ENCODE data around the gene ADAMTS12. TPM values are rescaled to one million over a fixed set of nuclear protein-coding genes. Genes with fewer than 3 reads are reported as not detected.

Gene ADAMTS12
- total RNA-seq, 1 experiment from 2014 or later: 6.2 TPM

DNA sequence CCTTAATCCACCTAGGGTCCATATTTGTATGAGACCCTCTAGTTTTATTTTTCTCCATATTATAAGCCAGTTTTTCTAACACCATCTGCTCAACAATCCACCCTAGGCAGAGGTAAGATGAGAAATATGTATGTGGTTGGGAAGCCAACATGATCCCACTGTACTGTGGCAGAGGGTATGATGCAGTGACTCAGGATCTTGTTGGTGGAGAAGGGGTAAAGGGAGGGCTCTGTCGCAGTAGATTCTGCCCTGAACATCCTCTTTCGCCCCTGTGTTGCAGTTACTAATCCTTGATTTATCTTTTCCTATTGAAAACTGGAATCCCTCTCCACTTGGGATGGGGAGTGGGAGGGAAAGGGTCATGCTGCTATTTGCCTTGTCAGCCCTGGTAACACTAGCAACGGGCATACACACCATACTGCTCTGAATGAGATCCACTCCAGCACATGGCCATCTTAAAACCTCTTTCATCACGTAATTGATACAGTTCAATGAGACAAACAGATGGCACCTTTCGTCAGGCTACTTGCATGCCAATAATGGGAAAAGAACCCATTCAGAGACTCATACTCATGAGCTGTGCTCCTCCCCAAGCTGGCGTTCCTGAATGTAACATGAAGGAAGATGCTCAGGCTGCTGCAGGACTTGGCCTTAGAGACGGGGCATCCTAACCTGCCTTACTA is 63.0 kb downstream of the ADAMTS12 start:
- no peak overlapping the region for H3K4me3 Mint-ChIP-seq
- Histone ChIP-seq H3K79me1 (ENCODE audit: insufficient read depth, low read depth, low read length, poor library complexity, severe bottlenecking) (no peaks in the 10 kb centered on the region), H3K27me3 (ENCODE audit: insufficient read depth, low read length) (no peaks in the 10 kb centered on the region), H2BK12ac (ENCODE audit: insufficient read length, low read depth, low read length) (no peak overlapping the region), H4K5ac (ENCODE audit: insufficient read length, low read depth, low read length) (no peak overlapping the region), H3K4me1 (ENCODE audit: insufficient read depth, low read length) (peaks cover 7% of the 10 kb centered on the region), H3K23me2 (ENCODE audit: insufficient read length, low read depth, low read length, poor library complexity, severe bottlenecking) (no peaks in the 10 kb centered on the region), H4K91ac (ENCODE audit: insufficient read length, low read depth, low read length) (no peak overlapping the region), H3K56ac (ENCODE audit: insufficient read length, low read depth, low read length) (no peak overlapping the region), H3K18ac (ENCODE audit: insufficient read length, low read depth, low read length) (no peak overlapping the region), H2BK120ac (ENCODE audit: low read depth, low read length, poor library complexity, severe bottlenecking) (no peak overlapping the region), H4K8ac (replicated peaks; ENCODE audit: insufficient read length, low read depth, low read length) (no peak overlapping the region), H3T11ph (ENCODE audit: low read length) (no peak overlapping the region), H3K9ac (ENCODE audit: extremely low read depth, insufficient read length, low read length) (no peak overlapping the region), H2BK20ac (ENCODE audit: low read depth, low read length, poor library complexity, severe bottlenecking) (no peak overlapping the region), H3K14ac (ENCODE audit: insufficient read depth, low read length) (no peak overlapping the region), H2AK5ac (ENCODE audit: insufficient read length, low read length) (no peak overlapping the region), H2BK5ac (ENCODE audit: insufficient read length, low read length) (no peak overlapping the region), H3K23ac (ENCODE audit: insufficient read length, low read depth, low read length) (no peak overlapping the region), H3K9me3 (ENCODE audit: control insufficient read depth, low read depth, low read length) (no peaks in the 10 kb centered on the region), H4K20me1 (ENCODE audit: control insufficient read depth, insufficient read depth, insufficient read length) (no peaks in the 10 kb centered on the region), H2AFZ (ENCODE audit: low read length) (no peak overlapping the region), H3K4ac (ENCODE audit: low read depth, low read length) (no peak overlapping the region), H3K4me2 (ENCODE audit: insufficient read depth, insufficient read length, low read length) (no peak overlapping the region), H3K79me2 (ENCODE audit: insufficient read depth, low read length) (0 out of 2 replicates have a peak, but pooled peaks cover 2% of the 10 kb centered on the region), H2BK15ac (ENCODE audit: low read depth, low read length) (no peak overlapping the region), H3K27ac (ENCODE audit: insufficient read length, low read depth, low read length) (no peak overlapping the region)
- H3K9me3 Mint-ChIP-seq: no peaks in the 10 kb centered on the region; a peak in 1 of 5 replicates
- no CpG with 5 or more reads among the region's 7 CpGs for WGBS (ENCODE audit: extremely low coverage, insufficient read length, low lambda C conversion rate)
- peaks cover 27 to 32% of the 10 kb centered on the region in 2 experiments for H3K4me1 Mint-ChIP-seq
- TF ChIP-seq, protein P1, sequence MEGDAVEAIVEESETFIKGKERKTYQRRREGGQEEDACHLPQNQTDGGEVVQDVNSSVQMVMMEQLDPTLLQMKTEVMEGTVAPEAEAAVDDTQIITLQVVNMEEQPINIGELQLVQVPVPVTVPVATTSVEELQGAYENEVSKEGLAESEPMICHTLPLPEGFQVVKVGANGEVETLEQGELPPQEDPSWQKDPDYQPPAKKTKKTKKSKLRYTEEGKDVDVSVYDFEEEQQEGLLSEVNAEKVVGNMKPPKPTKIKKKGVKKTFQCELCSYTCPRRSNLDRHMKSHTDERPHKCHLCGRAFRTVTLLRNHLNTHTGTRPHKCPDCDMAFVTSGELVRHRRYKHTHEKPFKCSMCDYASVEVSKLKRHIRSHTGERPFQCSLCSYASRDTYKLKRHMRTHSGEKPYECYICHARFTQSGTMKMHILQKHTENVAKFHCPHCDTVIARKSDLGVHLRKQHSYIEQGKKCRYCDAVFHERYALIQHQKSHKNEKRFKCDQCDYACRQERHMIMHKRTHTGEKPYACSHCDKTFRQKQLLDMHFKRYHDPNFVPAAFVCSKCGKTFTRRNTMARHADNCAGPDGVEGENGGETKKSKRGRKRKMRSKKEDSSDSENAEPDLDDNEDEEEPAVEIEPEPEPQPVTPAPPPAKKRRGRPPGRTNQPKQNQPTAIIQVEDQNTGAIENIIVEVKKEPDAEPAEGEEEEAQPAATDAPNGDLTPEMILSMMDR (conservative IDR thresholded peaks at IDR 0.05): no peak
- no peak overlapping the region for H3K27ac Mint-ChIP-seq
- H3K36me3 Mint-ChIP-seq (ENCODE audit: insufficient read depth in 1 of 3, low read depth in 3 of 3): no peaks in the 10 kb centered on the region
- DNase-seq: no peak
- H3K27me3 Mint-ChIP-seq (ENCODE audit: low read depth): no peaks in the 10 kb centered on the region

All from H9 (cell line).